BE2C (cell line): Measurements from ENCODE around the gene YAE1.

Experiments
- DNase-seq: peaks from one replicate; pipeline ENCODE4 v3.0.0-alpha.2; 2020
- H3K27me3 ChIP-seq: fragments of 250-450 bp; sonication (Bioruptor Pico); 2 replicates; pipeline ENCODE4 v1.5.1; 2020; ENCODE audit warnings: mild to moderate bottlenecking
- H3K36me3 ChIP-seq: fragments of 250-450 bp; sonication (Bioruptor Pico); 2 replicates; pipeline ENCODE4 v1.5.1; 2020; ENCODE audit warnings: mild to moderate bottlenecking
- H3K4me1 ChIP-seq: fragments of 250-450 bp; sonication (Bioruptor Pico); 2 replicates; pipeline ENCODE4 v1.5.1; 2020
- H3K4me3 ChIP-seq: 2 replicates; pipeline ENCODE4 v1.5.1; 2011; ENCODE audit warnings: low read depth, low read length
- H3K9me3 ChIP-seq: fragments of 250-450 bp; sonication (Bioruptor Pico); 2 replicates; pipeline ENCODE4 v1.5.1; 2020
- TF ChIP-seq, protein P1 (sequence below): IDR thresholded peaks from 2 replicates; pipeline ENCODE4 v1.5.1; 2012; ENCODE audit warnings: mild to moderate bottlenecking, low read depth, low read length

The YAE1 gene

DNA sequence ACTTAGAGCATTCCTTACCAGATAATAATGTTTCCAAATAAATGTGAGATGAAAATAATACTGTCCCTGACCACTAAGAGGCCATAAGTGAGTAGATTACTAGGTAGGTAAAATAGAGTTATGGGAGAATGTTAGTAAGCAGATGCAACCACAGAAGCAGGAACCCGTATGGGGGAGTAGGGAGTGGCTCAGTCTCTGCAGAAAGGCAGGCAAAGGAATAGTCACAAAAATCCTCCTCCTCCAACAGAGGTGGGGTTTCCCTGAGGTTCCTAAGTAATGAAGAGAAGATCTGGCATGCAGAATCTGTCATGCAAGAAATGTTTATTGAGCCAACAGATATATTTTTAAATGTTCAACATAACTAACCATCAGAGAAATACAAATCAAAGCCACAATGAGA, 9.0 kb upstream of the YAE1 start:
- Histone ChIP-seq H3K27me3 (peaks cover 22% of the 10 kb centered on the region), H3K4me3 (no peak overlapping the region), H3K36me3 (no peaks in the 10 kb centered on the region), H3K4me1 (no peaks in the 10 kb centered on the region), H3K9me3 (no peaks in the 10 kb centered on the region)
- TF ChIP-seq, protein P1, sequence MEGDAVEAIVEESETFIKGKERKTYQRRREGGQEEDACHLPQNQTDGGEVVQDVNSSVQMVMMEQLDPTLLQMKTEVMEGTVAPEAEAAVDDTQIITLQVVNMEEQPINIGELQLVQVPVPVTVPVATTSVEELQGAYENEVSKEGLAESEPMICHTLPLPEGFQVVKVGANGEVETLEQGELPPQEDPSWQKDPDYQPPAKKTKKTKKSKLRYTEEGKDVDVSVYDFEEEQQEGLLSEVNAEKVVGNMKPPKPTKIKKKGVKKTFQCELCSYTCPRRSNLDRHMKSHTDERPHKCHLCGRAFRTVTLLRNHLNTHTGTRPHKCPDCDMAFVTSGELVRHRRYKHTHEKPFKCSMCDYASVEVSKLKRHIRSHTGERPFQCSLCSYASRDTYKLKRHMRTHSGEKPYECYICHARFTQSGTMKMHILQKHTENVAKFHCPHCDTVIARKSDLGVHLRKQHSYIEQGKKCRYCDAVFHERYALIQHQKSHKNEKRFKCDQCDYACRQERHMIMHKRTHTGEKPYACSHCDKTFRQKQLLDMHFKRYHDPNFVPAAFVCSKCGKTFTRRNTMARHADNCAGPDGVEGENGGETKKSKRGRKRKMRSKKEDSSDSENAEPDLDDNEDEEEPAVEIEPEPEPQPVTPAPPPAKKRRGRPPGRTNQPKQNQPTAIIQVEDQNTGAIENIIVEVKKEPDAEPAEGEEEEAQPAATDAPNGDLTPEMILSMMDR: no peak
- no peak for DNase-seq

DNA sequence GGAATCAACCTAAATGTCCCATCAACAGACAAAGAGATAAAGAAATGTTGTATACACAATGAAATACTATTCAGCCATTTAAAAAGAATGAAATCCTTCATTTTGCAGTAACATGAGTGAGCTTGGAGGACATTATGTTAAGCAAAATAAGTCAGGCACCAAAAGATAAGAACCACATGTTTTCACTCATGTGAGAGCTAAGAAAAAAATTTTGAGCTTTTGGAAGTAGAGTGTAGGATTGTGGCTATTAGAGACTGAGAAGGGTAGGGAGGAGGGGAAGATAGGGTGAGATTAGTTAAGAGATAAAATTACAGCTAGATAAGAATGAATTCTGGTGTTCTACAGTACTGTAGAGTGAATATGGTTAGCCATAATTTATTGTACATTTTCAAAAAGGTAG, 8.3 kb upstream of the YAE1 start:
- no peaks in the 10 kb centered on the region for H3K36me3 ChIP-seq
- H3K9me3 ChIP-seq: no peaks in the 10 kb centered on the region
- TF ChIP-seq, protein P1: no peak
- peaks cover 22% of the 10 kb centered on the region for H3K27me3 ChIP-seq
- no peak overlapping the region for H3K4me3 ChIP-seq
- H3K4me1 ChIP-seq: no peaks in the 10 kb centered on the region
- DNase-seq: no peak

DNA sequence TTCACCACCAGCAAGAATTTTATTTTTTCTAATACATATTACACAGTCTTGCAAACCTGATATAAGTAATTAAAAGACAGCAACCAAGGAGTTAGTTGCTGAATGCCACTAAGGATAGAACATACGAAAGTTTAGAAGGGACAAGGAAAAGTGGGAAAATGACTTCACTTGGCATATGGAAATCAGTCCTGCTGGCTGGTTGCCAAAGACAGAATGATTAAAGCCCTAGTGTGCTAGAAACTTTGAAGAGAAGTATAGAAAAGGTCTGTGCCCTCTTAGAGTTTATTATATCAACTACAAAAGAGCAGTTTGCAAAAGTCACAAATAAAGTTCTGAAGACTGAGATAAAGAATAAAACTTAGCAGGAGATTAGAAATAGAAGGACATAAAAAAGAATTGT, 5.8 kb upstream of the YAE1 start:
- TF ChIP-seq, protein P1: no peak
- H3K36me3 ChIP-seq: no peaks in the 10 kb centered on the region
- peaks cover 11% of the 10 kb centered on the region for H3K27me3 ChIP-seq
- no peak overlapping the region for H3K4me3 ChIP-seq
- no peak for DNase-seq
- no peaks in the 10 kb centered on the region for H3K4me1 ChIP-seq
- no peaks in the 10 kb centered on the region for H3K9me3 ChIP-seq

DNA sequence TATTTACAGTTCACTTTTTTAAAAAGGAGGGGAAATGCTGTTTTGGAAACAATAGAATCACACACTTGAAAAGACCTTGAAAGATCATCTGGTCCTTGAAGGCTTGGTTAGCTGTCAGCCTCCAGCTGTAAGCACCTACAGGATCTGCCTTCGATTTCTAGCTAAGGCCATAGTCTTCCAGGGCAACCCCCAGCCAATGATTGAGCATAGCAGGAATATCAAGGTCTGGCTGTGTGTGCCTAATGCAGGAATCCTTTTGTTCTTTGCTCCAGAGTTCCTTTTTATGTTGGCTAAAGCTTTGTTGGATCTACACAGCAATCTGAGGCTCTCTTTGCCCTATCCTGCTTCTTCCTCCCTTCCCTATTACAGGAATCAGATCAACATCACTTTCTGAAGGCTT, 5.2 kb upstream of the YAE1 start:
- Histone ChIP-seq H3K4me1 (no peaks in the 10 kb centered on the region), H3K36me3 (no peaks in the 10 kb centered on the region), H3K27me3 (peaks cover 11% of the 10 kb centered on the region), H3K9me3 (no peaks in the 10 kb centered on the region), H3K4me3 (no peak overlapping the region)
- TF ChIP-seq, protein P1: no peak
- DNase-seq: no peak

DNA sequence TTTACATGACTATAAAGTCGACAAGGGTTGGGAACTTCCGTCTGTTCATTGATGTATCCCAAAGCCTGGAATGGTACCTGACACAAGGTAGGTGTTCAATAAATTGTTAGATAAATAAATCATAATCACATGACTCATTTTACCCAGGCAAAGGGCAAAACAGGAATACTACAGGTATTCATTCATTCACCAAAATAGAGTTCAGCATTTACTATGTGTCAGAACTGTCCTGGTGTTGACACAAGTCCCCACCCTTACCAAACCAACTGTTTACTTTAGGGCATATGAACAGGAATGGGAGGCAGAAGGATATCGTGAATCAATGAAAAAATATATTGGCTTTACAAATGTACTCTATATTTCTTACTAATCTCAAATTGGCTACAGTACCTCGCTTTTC, 666 bp upstream of the YAE1 start:
- Histone ChIP-seq H3K36me3 (peaks cover 7% of the 10 kb centered on the region), H3K9me3 (no peaks in the 10 kb centered on the region), H3K27me3 (no peaks in the 10 kb centered on the region), H3K4me1 (no peaks in the 10 kb centered on the region), H3K4me3 (peak overlapping the region; percentile 90)
- DNase-seq: no peak
- TF ChIP-seq, protein P1: no peak

DNA sequence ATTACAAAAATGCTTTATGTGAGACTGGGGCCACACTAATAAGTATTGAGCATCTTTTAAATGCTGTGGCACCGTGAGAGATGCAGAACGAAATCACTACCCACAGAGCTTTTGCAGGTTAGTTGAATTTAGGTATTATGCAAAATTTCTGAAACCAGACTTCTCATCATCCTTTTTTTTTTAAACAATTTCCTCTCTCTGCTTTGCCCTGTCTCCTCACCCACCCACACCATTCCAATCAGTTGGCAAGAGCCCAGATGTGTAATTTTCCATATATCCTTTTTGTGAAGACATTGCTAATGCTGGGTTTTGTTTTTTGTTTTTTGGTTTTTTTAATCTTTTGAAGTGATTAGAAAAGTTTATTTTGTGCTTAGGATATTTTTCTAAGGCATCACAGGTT, 1.1 kb downstream of the YAE1 start:
- no peak for DNase-seq
- Histone ChIP-seq H3K4me1 (no peaks in the 10 kb centered on the region), H3K4me3 (peak overlapping the region; percentile 90), H3K27me3 (no peaks in the 10 kb centered on the region), H3K36me3 (peaks cover 9% of the 10 kb centered on the region), H3K9me3 (no peaks in the 10 kb centered on the region)
- TF ChIP-seq, protein P1: no peak
